Heart left ventricle (tissue), 13 donors: ENCODE data around the gene C18orf32.
"Not testable (repeated sequence)": the region's sequence is repeated elsewhere in the genome, so short reads cannot be mapped to it uniquely, and the experiment has no call there.

Experiments
- CTCF ChIP-seq, 12 donors: fragments of 200-600 bp; sonication (generic) in 4 of 12; IDR thresholded peaks; one replicate each; pipeline versions ENCODE4 v1.5.0 to v1.8.0; 2018 to 2022; ENCODE audit warnings: antibody characterized with exemption in 12 of 12, mild to moderate bottlenecking in 5 of 12
- POLR2A ChIP-seq, 2 donors: fragments of 450-650 bp; IDR thresholded peaks; one replicate each; pipeline ENCODE4 v1.6.1; 2017; ENCODE audit warnings: antibody characterized with exemption in 2 of 2, mild to moderate bottlenecking in 2 of 2, moderate library complexity in 2 of 2
- donor health status: ischemic (EF 13 %, LVEDD 7.1; RV severe dilation, severe dysfunction).
- donor health status: DM: no; HTN: yes; CAD: no.
- donor health status: DM: no; HTN: no; CAD: no.
- donor health status: ischemic (EF 25% LVEDD 6.9; RV normal size, moderate dysfunction).
- donor health status: ischemic (EF 25% LVEDD 5.7; RV mildly dilated, moderate dysfunction).
- donor health status: ischemic (EF 35%, LVEDD 5.7; RV mildly dilated, moderate dysfunction).
- donor health status: nonischemic (EF 11% LVEDD 7.7; RV severe dilation, severe dysfunction).
- donor health status: DM: yes; HTN: yes; CAD: no.
- donor health status: PGD.
- donor health status: ischemic (EF 29% LVEDD 5.4; RV normal size, mild dysfunction).
- donor health status: nonischemic (EF 23%, LVEDD 6.1; RV moderate dilation, normal function).

DNA sequence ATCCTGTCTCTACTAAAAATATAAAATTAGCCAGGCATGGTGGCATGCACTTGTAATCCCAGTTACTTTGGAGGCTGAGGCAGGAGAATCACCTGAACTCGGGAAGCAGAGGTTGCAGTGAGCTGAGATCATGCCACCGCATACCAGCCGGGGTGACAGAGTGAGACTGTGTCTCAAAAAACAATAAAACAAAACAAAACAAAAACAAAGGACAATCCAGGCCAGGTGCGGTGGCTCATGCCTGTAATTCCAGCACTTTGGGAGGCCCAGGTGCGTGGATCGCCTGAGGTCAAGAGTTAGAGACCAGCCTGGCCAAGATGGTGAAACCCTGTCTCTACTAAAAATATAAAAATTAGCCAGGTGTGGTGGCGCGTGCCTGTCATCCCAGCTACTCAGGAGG is 25.8 kb upstream of the C18orf32 start:
- not testable (repeated sequence) for TF ChIP-seq CTCF, POLR2A (IDR thresholded peaks at IDR 0.05)
